SH-SY5Y (cell line): ENCODE results near the gene C19orf73.

Experiments
- GATA2 ChIP-seq: IDR thresholded peaks from 2 replicates; pipeline ENCODE4 v1.6.1; 2011; ENCODE audit warnings: mild to moderate bottlenecking, low read depth, low read length
- GATA3 ChIP-seq: IDR thresholded peaks from 2 replicates; pipeline ENCODE4 v1.6.1; 2011; ENCODE audit warnings: low read depth, mild to moderate bottlenecking, low read length, moderate library complexity

C19orf73 gene

GRCh38 chr19:49080392-49080791 is 38.6 kb downstream of the C19orf73 start:
- no peak for TF ChIP-seq GATA2

GRCh38 chr19:49073514-49074378 is 45.2 kb downstream of the C19orf73 start:
- TF ChIP-seq GATA3 (no peak), GATA2 (no peak)

DNA sequence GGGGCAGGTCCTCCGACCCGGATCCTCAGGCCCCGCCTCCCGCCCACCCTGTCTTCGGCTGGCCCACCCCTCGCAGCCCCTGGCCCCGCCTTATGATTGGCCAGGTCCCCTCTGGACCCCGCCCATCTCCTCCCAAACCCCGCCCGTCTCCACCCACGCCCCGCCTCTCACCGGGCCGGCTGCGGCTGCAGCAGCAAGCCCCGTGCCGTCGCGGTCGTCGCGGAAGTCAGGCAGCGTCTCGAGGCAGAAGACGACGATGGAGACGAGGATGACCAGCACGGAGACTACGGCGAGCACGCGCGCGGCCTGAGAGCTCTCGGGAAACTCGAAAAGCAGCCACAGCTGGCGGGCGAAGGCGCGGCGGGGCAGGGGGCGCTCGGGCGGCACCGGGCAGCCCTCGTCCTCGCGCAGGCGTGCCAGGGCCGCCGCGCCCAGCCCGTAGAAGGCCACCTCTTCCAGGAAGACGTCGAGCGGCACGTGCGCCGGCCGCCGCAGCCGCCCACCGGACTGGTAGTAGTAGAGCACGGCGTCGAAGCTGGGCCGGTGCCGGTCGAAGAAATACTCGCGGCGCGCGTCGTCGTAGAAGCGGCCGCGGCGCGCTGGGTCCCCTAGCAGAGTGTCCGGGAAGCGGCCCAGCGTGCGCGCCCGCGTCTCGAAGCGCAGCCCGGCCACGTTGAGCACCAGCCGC is 46.9 kb downstream of the C19orf73 start:
- TF ChIP-seq GATA3 (no peak), GATA2 (no peak)

DNA sequence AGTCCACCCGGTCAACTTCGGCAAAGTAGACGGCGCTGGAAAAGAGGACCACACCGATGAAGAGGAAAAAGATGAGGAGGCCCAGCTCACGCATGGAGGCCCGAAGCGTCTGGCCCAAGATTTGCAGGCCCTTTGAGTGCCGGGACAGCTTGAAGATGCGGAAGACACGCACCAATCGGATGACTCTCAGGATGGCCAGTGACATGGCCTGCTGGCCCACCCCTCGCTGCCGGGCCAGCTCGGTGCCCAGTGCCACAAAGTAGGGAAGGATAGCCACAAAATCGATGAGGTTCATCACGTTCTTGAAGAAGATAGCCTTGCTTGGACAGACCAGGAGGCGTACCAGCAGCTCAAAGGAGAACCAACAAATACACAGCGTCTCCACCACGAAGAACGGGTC is 48.5 kb downstream of the C19orf73 start:
- TF ChIP-seq GATA3, result no peak
- no peak for TF ChIP-seq GATA2

GRCh38 chr19:49069026-49069425 is 49.9 kb downstream of the C19orf73 start:
- TF ChIP-seq GATA3, result no peak
